Neural progenitor cell (in vitro differentiated cells): ENCODE data around the gene PPP2R5C. TPM values are rescaled to one million over a fixed set of nuclear protein-coding genes. Genes with fewer than 3 reads are reported as not detected.

ENCODE experiments used
- DNase-seq: peaks from one replicate; pipeline ENCODE4 v3.0.0-alpha.2; 2016; ENCODE audit warnings: low spot score
- H2AFZ ChIP-seq: fragments of 200-600 bp; sonication (generic); replicated peaks from 2 replicates; pipeline ENCODE4 v1.6.1; 2016; ENCODE audit warnings: antibody characterized with exemption
- H3F3A ChIP-seq: fragments of 200-600 bp; sonication (generic); 2 replicates; pipeline ENCODE4 v1.6.1; 2016; ENCODE audit warnings: antibody characterized with exemption, low read depth
- H3K27ac ChIP-seq: fragments of 200-600 bp; sonication (generic); 2 replicates; pipeline ENCODE4 v1.5.1; 2016; ENCODE audit warnings: mild to moderate bottlenecking
- H3K27me3 ChIP-seq: fragments of 200-600 bp; sonication (generic); 2 replicates; pipeline ENCODE4 v1.6.1; 2016; ENCODE audit warnings: mild to moderate bottlenecking, moderate library complexity
- H3K36me3 ChIP-seq: fragments of 200-600 bp; sonication (generic); 2 replicates; pipeline ENCODE4 v1.5.1; 2016
- H3K4me1 ChIP-seq: fragments of 200-600 bp; sonication (generic); 2 replicates; pipeline ENCODE4 v1.6.1; 2016; ENCODE audit warnings: mixed run types
- H3K4me2 ChIP-seq: fragments of 200-600 bp; sonication (generic); 2 replicates; pipeline ENCODE4 v1.6.1; 2016
- H3K4me3 ChIP-seq: fragments of 200-600 bp; sonication (generic); 2 replicates; pipeline ENCODE4 v1.5.1; 2016
- H3K79me2 ChIP-seq: fragments of 200-600 bp; sonication (generic); 2 replicates; pipeline ENCODE4 v1.6.1; 2016; ENCODE audit warnings: low read depth
- H3K9ac ChIP-seq: fragments of 200-600 bp; sonication (generic); 2 replicates; pipeline ENCODE4 v1.6.1; 2016
- H3K9me3 ChIP-seq: fragments of 200-600 bp; sonication (generic); 2 replicates; pipeline ENCODE4 v1.5.1; 2016; ENCODE audit warnings: low read depth
- H4K20me1 ChIP-seq: fragments of 200-600 bp; sonication (generic); 2 replicates; pipeline ENCODE4 v1.6.1; 2016; ENCODE audit warnings: low read depth
- H3K27ac Mint-ChIP-seq: 3 replicates; pipeline ENCODE4 v1.8.0; 2021; ENCODE audit warnings: mixed read lengths
- H3K27me3 Mint-ChIP-seq: 2 replicates; pipeline ENCODE4 v1.8.0; 2022; ENCODE audit warnings: low read depth, mild to moderate bottlenecking, inconsistent platforms, moderate library complexity, mixed read lengths; ENCODE audit not compliant: insufficient read depth
- H3K36me3 Mint-ChIP-seq: 3 replicates; pipeline ENCODE4 v1.8.0; 2021; ENCODE audit warnings: mixed read lengths
- H3K4me1 Mint-ChIP-seq: 3 replicates; pipeline ENCODE4 v1.8.0; 2021; ENCODE audit warnings: mixed read lengths
- H3K4me3 Mint-ChIP-seq: 3 replicates; pipeline ENCODE4 v1.8.0; 2021; ENCODE audit warnings: mild to moderate bottlenecking, moderate library complexity, mixed read lengths
- H3K9me3 Mint-ChIP-seq: 3 replicates; pipeline ENCODE4 v1.8.0; 2020; ENCODE audit warnings: mixed read lengths
- CTCF ChIP-seq: fragments of 200-600 bp; sonication (generic); IDR thresholded peaks from 2 replicates; pipeline ENCODE4 v1.5.1; 2017; ENCODE audit warnings: antibody characterized with exemption, mild to moderate bottlenecking
- EZH2 ChIP-seq: fragments of 200-600 bp; sonication (generic); IDR thresholded peaks from 2 replicates; pipeline ENCODE4 v1.6.1; 2017; ENCODE audit warnings: antibody characterized with exemption, mild to moderate bottlenecking, moderate library complexity
- EZH2phosphoT487 ChIP-seq: fragments of 200-600 bp; sonication (generic); IDR thresholded peaks from 2 replicates; pipeline ENCODE4 v1.6.1; 2017; ENCODE audit warnings: antibody characterized with exemption
- total RNA-seq: library from RNA; depleted of rRNA; stranded (reverse); fragments of >200 nt; gene quantifications from 2 replicates; pipeline ENCODE4 v1.2.3, GENCODE V29; 2015; ENCODE audit warnings: low replicate concordance

The PPP2R5C gene
- total RNA-seq, 1 donor from 2014 or later, result 183 TPM

GRCh38 chr14:101808020-101808641 lies 46.6 kb downstream of the PPP2R5C start:
- peak overlapping the region; percentile 98 for H3K4me2 ChIP-seq
- Mint-ChIP-seq H3K36me3 (peaks cover 5% of the 10 kb centered on the region), H3K4me3 (peak overlapping the region; percentile 74), H3K4me1 (peaks cover 38% of the 10 kb centered on the region), H3K27ac (peak overlapping the region; percentile 55), H3K27me3 (peaks cover 6% of the 10 kb centered on the region), H3K9me3 (no peaks in the 10 kb centered on the region)
- H3K9me3 ChIP-seq, result no peaks in the 10 kb centered on the region
- H3K27ac ChIP-seq, result peak overlapping the region; percentile 31
- no peak overlapping the region for H2AFZ ChIP-seq
- H3K4me3 ChIP-seq, result peak overlapping the region; percentile 75
- H3K79me2 ChIP-seq, result peaks cover 33% of the 10 kb centered on the region
- peaks cover 16% of the 10 kb centered on the region for H4K20me1 ChIP-seq
- H3K9ac ChIP-seq, result no peak overlapping the region
- DNase-seq, result peak; percentile 83
- H3K27me3 ChIP-seq, result no peaks in the 10 kb centered on the region
- no peaks in the 10 kb centered on the region for H3K36me3 ChIP-seq
- H3K4me1 ChIP-seq, result peaks cover 32% of the 10 kb centered on the region
- H3F3A ChIP-seq, result peaks cover 31% of the 10 kb centered on the region
- TF ChIP-seq EZH2, result no peak
- peak; percentile 58 for TF ChIP-seq CTCF
- no peak for TF ChIP-seq EZH2phosphoT487

- Histone ChIP-seq H3K9ac (peak overlapping the region; percentile 88), H2AFZ (no peak overlapping the region), H3K4me3 (peak overlapping the region; percentile 75), H3K79me2 (peaks cover 42% of the 10 kb centered on the region), H4K20me1 (peaks cover 26% of the 10 kb centered on the region), H3K27ac (peak overlapping the region; percentile 97), H3F3A (peaks cover 31% of the 10 kb centered on the region), H3K27me3 (no peaks in the 10 kb centered on the region), H3K36me3 (no peaks in the 10 kb centered on the region), H3K4me1 (peaks cover 32% of the 10 kb centered on the region), H3K4me2 (peak overlapping the region; percentile 98), H3K9me3 (no peaks in the 10 kb centered on the region)
- Mint-ChIP-seq H3K9me3 (no peaks in the 10 kb centered on the region), H3K27ac (peak overlapping the region; percentile 100), H3K36me3 (peaks cover 7% of the 10 kb centered on the region), H3K4me3 (peak overlapping the region; percentile 95), H3K27me3 (peaks cover 6% of the 10 kb centered on the region), H3K4me1 (peaks cover 38% of the 10 kb centered on the region)
- TF ChIP-seq EZH2phosphoT487 (no peak), CTCF (no peak), EZH2 (no peak)
- DNase-seq, result no peak
Measured at GRCh38 chr14:101808894-101809670, 47.6 kb downstream of the PPP2R5C start.

GRCh38 chr14:101809671-101810514 lies 48.4 kb downstream of the PPP2R5C start:
- peak overlapping the region; percentile 88 for H3K9ac ChIP-seq
- H3F3A ChIP-seq, result peaks cover 31% of the 10 kb centered on the region
- H3K4me3 ChIP-seq, result peak overlapping the region; percentile 75
- TF ChIP-seq CTCF (no peak), EZH2phosphoT487 (no peak), EZH2 (no peak)
- H3K4me1 ChIP-seq, result peaks cover 32% of the 10 kb centered on the region
- peaks cover 51% of the 10 kb centered on the region for H3K79me2 ChIP-seq
- Mint-ChIP-seq H3K36me3 (peaks cover 8% of the 10 kb centered on the region), H3K27me3 (peaks cover 6% of the 10 kb centered on the region), H3K4me1 (peaks cover 38% of the 10 kb centered on the region), H3K4me3 (peak overlapping the region; percentile 95), H3K27ac (peak overlapping the region; percentile 100), H3K9me3 (no peaks in the 10 kb centered on the region)
- peaks cover 34% of the 10 kb centered on the region for H4K20me1 ChIP-seq
- peak; percentile 93 for DNase-seq
- H3K27ac ChIP-seq, result peak overlapping the region; percentile 97
- peak overlapping the region; percentile 98 for H3K4me2 ChIP-seq
- H3K27me3 ChIP-seq, result no peaks in the 10 kb centered on the region
- no peaks in the 10 kb centered on the region for H3K36me3 ChIP-seq
- peak overlapping the region; percentile 92 for H2AFZ ChIP-seq
- H3K9me3 ChIP-seq, result no peaks in the 10 kb centered on the region
